ENCODE measurements around the gene WDR90.

Gene WDR90

DNA sequence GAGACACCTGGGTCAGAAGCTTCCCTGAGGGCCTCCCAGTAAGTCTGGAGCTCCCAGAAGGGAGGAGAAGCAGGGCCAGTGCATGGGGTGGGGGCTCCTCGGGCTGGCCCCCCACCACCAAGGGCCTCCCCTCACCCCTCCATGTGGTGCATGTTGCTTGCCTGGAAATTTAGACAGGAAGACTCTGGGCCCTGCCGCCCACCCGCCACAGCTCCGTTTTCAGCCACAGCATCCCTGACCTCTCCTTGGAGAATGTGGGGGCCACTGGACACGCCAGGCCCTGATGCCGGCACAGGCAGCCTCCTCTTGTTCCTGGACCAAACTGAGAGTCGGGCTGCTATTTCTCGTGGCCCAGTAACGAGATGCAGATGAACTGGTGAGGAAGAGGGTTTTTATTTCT, 10.3 kb upstream of the WDR90 start:
- DNase-seq (ENCODE audit: low read depth in 2 of 2), result no peak

DNA sequence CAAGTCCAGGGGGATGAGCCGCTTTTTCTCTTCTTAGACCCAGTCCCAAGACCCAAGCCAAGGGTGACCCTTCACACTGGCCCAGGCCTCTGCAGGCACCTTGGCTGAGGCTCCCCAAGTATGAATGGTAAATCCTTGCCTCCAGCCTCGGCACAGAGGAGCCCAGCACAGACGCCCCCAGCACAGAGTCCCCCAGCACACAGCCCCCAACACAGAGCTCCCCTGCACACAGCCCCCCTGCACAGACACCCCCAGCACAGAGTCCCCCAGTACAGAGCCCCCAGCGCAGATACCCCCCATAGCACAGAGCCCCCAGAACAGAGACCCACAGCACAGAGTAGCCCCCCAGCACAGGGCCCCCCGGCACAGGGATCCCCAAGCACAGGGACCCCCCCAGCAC, 8.6 kb upstream of the WDR90 start:
- DNase-seq (ENCODE audit: low read depth in 2 of 2), result no peak

DNA sequence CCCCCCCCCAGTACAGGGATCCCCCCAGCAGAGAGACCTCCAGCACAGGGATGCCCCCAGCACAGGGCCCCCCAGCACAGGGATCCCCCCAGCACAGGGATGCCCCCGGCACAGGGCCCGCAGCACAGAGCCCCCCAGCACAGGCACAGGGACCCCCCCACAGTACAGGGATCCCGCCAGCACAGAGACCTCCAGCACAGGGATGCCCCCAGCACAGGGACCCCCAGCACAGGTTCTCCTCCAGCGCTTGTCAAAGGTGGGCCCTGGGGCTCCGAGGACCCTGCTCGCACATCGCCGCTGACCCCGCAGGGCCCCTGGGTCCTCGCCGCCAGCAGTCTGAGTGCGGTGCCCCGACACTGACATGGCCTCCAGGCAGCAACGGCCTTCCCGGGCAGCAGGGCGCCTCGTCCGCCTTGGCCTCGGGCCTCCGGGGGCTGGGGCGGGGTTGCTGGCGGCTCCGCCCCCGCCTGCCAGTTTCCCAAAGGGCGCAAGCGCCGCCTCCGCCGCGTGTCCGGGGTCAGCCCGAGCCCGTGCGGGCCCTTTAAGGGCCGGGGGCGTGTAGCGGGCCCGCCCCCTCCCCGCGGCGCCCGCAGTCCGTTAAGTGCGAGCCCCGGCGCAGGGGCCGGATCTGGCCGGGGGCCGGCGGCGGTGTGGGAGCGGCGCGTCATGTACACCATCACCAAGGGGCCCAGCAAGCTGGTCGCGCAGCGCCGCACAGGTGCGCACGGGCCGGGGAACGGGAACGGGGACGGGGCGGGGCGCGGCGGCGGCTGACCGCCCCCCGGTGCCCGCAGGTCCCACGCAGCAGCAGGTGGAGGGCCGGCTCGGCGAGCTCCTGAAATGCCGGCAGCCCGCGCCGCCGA, 7.6 kb upstream of the WDR90 start, which contains the start of gene MCRIP2:
TSS of gene MCRIP2 (plus strand) at position 503 of the 863 bp plus-strand sequence. CDS start at position 667, 164 bp downstream.
- peak; percentile 75 to 76 for DNase-seq (ENCODE audit: low read depth in 2 of 2)

DNA sequence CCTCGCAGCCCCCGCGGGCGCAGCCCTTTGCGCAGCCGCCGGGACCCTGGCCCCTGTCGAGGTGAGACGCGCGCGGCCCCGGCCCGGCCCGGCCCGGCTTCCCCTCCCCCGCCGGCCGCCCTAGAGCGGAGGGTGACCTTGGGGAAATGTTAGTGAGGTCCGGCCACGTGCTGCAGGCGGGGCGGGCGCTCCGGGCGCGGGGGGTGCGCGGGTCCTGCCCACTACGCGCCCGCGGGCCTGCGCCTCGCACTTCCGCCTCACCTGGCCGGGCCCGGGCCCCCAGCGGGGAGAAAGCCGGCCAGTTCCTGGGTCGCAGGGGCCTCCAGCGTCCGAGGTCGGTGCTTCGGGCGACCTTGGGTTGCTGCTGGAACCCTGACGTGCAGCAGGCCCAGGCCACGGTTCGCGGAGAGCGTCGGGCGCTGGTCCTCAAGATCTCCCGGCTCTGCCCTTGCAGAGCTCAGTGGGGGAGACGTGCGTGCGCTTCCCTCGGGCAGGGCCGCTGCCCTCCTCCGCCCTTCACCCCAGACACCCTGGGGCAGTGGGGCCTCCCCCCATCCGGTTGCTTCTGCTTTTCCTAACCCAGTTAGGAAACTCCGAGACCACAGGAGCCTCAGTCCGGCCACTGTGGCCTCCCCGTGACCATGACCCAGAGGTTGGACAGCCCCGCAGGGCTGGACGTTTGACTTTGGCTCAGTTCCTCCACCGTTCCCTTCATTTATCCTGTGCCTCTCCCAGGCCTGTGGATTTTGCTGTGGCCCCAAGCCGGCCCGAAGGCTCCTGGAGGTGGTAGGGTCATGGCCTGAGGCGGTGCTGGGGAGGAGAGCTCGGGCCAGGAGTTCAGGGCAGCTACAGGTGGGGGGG, 6.7 kb upstream of the WDR90 start:
- no peak for DNase-seq (ENCODE audit: low read depth in 2 of 2)

DNA sequence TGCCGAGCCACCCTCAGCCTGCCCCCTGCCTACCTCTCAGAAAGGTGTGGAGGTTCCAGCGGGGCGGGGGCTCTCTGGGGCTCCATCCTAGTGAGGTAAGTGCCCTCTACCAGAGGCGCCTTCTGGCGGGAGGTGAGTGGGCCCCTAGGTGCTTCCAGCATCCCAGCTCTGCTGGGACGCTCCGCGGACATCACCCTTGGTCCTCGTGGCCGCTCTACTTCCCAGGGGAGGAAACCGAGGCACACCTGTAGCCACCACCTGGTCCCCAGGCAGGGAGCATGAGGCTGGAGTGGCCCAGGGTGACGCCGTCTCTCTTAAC, 6.2 kb upstream of the WDR90 start:
- DNase-seq (ENCODE audit: low read depth in 2 of 2), result no peak

DNA sequence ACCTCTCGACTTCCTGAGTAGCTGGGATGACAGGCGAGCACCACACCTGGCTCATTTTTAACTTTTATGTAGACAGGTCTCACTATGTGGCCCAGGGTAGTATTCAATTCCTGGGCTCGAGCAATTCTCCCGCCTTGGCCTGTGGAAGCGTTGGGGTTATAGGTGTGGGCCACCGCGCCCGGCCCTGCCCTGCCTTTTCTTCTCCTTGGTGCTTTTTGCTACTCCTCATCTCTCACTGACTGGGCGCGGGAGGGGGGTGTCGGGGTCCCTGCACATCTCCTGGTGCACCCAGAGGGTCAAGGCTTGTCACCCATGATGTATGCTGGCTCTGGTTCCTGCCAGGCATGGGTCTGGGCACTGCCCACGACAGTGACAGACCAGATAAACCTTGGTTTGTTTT, 4.6 kb upstream of the WDR90 start:
- no peak for DNase-seq (ENCODE audit: low read depth in 2 of 2)

DNA sequence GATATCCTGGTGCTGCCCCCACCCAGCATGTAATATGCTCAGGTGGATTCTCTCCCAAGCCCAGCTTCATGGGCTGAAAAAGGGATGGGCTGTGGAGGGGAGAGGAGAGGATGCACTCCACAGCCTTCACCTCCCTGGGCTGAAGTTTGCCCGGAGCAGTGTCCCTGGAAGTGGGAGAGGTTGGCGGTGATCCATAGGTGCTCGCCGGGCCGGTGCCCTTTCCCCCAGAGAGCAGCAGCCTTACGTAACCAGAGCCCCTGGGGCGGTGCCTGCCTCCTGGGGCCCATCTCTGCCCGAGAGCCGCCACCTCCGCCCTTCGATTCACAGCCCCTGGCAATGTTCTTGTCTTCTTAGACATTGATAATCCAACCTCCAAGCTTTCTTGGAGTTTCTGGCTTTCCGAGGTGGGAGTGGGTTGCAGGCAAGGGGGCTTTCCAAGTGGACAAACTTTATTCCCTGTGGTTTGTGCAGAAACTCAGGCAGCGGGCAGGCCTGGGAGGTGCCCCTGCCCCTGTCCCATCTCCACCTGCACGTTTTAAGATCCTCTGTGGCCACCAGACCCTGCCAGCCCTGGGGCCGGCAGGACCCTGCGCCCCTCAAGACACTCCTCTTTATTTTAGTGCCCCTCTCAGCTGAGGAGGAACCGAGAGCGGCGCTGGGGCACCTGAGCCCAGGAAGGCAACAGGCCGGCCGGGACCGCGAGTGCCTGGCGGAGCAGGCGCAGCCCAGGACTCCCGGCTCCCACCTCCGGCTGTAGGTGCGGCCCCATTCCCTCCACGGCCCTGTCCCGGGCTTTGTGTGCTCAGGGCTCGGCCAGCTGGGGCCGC, 3.1 kb upstream of the WDR90 start:
- no peak for DNase-seq (ENCODE audit: low read depth in 2 of 2)

DNA sequence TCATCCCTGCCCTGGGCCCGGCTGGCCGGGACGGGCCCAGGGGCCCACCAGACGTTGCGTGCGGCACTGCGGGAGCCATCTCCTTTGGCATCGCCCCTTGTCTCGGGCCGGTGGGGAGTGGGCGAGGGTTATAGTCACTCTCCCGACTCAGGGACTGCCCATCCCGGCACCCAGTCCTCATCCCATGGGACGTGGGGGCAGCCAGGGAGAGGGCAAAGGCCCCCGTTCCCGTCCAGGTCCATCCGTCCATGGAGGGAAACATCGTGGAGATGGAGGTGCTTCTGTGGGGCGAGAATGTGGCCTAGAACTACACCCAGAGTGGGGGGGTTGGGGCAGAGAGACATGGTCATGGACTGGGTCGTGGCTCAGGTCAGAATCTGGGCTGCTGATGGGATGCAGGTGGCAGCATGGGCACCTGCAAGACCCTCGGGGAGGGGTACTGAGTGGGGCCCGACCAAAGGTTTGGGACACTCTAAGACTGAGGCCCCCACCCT, 2.4 kb upstream of the WDR90 start:
- no peak for DNase-seq (ENCODE audit: low read depth in 2 of 2)

DNA sequence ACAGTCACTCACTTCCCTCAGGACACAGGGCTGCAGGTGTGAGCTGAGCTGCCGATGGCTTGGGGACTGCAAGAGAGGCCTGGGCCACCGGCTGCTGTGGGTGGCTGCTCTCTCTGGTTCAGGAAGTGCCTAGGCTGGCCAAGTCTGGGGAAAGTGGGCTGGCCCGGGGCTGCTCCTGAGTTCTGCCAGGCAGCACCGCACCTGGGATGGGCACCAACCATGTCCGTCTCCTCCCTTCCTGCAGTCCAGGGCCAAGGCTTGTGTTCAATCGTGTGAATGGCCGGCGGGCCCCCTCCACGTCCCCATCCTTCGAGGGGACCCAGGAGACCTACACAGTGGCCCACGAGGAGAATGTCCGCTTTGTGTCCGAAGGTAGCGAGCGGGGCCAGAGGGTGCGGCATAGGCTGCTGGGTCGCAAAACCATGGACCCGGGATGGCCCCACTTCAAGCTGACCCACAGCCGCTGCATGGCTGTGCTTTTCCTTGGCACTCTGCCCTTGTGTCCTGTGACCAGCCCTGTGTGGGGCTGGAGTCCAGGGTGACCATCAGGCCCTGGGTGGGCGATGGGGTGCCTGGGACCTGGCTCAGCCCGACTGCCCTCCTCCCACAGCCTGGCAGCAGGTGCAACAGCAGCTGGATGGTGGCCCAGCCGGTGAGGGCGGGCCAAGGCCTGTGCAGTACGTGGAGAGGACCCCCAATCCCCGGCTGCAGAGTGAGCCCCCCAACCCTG, 1.8 kb upstream of the WDR90 start:
- no peak for DNase-seq (ENCODE audit: low read depth in 2 of 2)

DNA sequence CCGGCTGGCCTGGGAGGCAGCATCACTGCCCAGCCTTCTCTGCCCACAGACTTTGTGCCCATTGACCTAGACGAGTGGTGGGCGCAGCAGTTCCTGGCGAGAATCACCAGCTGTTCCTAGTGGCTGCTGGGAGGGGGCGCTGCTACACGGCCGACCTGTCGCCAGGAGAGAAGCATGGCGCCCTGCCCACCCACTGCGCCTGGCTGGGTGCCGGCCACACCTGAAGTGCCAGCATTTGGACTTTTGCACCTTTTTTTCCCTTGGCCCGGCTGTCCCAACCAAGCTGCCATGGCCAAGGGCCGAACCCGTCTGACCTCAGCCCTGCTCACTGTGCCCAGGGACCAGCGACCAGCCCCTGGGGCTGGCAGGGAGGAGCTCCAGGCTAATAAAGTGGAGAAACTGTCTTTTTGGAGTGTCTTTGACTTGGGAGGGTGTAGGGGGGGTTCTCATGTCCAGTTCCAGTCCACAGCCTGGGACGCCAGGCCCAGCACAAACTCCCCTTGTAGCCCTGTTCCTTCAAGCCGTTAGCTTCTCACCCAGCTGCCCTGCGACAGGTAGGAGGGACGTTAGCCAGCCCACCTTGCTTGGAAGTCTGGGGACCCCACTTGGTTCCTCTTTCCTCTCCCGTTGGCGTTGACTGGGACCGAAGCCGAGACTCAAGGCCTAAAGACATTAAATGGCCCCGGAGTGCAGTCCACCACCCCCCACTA, 939 bp upstream of the WDR90 start:
- peak in 1 of 2 donors; percentile 42 for DNase-seq (ENCODE audit: low read depth in 2 of 2)

DNA sequence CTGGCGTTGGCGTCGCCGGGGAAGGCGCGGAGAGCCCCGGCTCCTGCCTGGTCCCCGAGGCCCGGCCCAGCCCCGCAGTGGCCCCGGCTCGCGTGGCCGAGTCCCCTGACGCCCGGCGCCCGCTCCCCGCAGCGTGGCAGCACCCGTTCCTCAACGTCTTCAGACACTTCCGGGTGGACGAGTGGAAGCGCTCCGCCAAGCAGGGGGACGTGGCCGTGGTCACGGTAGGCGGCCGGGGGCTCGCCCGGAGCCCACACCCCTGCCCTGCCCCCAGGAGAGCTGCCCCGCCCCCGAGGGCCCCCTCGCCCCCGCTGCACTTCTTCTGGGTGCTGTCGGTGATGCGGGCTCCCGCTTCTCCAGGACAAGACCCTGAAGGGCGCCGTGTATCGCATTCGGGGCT, 466 bp downstream of the WDR90 start:
- DNase-seq (ENCODE audit: low read depth in 2 of 2), result no peak

DNA sequence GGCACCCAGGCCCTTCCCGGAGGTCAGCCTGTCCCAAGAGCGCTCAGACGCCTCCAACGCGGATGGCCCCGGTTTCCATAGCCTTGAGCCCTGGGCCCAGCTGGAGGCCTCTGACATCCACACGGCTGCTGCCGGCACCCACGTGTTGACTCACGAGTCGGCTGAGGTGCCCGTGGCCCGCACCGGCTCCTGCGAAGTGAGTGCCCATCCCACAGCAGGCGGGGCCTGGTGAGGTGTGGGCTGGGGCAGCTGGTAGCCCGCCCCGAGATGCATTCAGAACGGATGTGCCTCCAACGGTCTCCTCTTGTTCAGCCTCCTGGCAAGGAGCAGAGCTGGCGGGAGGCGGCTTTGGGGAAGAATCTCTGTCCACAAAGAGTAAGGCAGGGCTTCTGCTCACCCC, 2.7 kb downstream of the WDR90 start:
- no peak for DNase-seq (ENCODE audit: low read depth in 2 of 2)

DNA sequence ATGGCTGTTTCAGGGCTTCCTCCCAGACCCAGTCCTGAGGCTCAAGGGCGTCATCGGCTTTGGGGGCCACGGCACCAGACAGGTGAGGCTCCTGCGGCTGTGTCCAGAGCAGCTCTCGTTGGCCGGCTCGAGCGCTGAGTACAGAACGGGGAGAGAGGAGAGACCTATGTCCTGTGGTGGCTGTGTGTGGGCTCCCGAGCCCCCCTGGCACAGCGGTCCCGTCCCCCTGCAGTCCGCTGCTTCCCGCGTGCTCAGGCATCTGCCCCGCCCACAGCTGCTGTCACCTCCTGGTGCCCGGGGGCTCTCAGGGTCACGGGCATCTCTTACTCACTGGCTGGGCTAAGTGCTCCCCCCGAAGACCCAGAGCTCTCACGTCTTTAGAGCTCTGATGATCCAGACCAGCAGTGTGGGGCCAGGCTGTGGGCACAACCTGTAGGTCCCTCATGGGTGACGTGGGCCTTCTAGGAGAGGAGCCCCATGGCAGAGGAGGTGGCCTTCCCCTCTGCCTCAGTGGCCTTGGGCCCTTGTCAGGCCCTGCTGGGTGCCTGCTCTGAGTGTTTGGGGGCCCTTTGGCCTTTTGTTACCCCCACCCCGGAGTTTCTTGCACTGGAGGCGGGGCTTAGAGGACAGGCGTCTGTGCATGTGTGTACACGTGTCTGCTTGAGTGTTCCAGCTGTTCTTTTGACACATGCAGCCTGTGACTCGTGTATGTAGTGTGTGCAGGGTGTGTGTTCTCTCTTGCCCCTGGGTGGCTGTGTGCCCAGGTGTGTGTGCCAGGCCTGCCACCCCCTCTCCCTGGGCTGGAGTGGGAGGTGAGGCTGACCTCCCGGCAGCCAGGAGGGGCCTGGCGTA, 3.5 kb downstream of the WDR90 start:
- no peak for DNase-seq (ENCODE audit: low read depth in 2 of 2)

DNA sequence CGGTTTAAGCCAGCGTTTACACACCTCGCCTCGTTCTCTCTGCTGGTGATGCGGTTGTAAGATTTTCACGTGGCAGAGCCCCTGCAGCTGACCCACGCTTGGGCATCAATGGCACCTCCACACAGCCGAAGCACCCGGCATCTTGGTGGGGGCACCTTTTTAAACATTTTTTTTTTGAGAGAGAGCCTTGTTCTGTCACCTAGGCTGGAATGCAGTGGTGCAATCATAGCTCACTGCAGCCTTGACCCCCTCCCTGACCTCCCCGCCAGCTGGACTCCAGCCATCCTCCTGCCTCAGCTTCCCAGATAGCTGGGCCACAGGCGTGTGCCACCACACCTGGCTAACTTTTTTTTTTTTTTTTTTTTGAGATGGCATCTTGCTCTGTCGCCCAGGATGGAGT, 4.9 kb downstream of the WDR90 start:
- DNase-seq (ENCODE audit: low read depth in 2 of 2), result no peak

DNA sequence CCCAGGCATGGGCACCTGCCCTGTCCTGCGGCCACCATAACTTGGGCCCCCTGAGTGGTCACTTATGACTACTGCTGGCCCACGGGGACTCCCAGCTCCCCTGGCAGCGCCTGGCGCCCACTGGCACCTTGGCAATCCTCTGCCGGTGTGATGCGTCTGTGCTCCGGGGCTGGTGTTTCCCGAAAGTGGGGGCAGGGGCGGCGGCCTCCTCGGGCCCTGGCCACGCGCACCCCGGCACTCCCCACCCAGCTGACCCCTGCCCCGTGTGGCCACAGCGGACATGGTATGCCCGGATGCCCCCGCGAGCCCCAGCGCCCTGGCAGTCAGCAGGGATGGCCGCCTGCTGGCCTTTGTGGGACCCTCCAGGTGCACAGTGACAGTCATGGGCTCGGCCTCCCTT, 8.3 kb downstream of the WDR90 start:
- no peak for DNase-seq (ENCODE audit: low read depth in 2 of 2)

DNA sequence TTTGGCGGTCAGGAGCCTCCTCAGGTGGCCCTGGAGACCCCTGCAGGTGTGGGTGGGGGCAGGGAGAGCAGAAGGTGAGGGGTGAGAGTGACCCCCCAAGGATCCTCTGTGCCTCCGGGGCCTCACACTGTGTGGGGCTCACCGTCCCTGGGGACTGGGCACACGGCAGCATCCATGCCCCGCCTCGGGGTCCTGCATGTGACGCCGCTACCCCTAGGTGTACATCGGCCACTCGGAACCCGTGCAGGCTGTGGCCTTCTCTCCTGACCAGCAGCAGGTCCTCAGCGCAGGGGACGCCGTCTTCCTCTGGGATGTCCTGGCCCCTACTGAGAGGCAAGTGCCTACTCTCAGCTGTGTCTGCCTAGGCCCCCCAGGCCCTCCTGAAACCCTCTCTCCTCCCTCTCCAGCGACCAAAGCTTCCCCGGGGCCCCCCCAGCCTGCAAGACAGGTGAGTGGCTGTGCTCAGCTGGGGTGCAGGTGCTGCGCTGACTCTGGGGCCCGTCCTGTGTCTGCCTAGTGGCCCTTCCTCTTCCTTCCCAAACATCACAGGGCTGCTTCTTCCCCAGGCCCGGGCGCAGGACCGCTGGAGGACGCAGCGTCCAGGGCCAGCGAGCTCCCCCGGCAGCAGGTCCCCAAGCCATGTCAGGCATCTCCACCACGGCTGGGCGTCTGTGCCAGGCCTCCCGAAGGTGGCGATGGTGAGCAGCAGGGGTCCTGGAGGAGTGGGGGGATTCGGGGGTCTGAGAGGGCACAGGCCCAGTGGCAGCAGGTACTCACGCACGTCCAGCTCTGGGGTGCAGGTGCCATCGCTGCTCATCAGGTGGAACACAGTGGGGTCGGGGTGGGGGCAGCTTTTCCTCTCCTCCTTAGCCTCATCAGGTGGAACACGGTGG, 9.8 kb downstream of the WDR90 start:
- DNase-seq (ENCODE audit: low read depth in 2 of 2), result no peak

DNA sequence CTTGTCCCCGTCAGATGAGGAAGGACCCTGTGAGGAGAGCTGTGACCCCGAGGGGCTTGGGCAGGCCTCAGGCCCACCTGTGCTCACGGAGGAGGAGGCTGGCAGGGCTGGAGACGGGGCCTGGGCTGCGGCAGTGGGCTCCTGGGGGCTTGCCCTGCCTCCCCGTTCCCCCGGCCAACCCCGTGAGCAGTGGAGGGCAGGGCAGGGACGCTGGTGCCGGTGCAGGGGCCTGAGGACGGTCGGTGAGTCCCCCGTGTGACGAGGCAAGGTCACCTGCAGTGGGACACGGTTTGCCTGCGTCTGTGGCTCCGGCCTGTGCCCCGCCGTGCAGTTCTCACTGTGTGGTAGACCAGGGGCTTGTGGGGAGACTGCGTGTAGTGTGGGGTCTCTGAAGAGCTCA, 10.5 kb downstream of the WDR90 start:
- no peak for DNase-seq (ENCODE audit: low read depth in 2 of 2)

DNA sequence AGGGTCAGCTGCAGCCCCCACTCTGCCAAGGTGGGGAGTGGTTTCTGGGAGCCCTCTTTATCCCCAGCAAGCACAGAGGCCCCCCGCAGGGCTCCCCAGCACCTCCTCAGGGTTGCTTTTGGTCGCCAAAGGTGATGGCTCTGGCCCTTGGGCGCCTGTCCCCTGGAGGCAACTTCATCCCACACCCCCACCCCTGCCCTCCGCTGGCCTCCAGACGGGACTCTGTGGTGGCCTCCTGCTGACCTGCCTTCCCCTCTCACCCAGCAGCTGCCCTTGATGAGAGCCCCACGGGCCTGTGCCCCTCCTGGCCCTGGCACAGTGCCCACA, 10.9 kb downstream of the WDR90 start:
- DNase-seq (ENCODE audit: low read depth in 2 of 2), result no peak
